Activated T-cell treated with anti-CD3 and anti-CD28 coated beads, Interleukin-2, amount 50 U/mL, for 4 hours (primary cell): ENCODE measurements around the gene CD24. TPM values are rescaled to one million over a fixed set of nuclear protein-coding genes. Genes with fewer than 3 reads are reported as not detected.
"Not testable (repeated sequence)": the region's sequence is repeated elsewhere in the genome, so short reads cannot be mapped to it uniquely, and the experiment has no call there.

Experiments used
- ATAC-seq, 2 donors: fragments of 200-7000 bp; cut with Tn5 transposase; one replicate each; pipeline ENCODE4 v1.10.0; 2021
- DNase-seq: peaks from one replicate; pipeline ENCODE4 v3.0.0-alpha.2; 2020
- H3K27me3 Mint-ChIP-seq: one replicate; pipeline ENCODE4 v1.8.0; 2021; ENCODE audit warnings: low read depth, mixed read lengths
- H3K36me3 Mint-ChIP-seq: one replicate; pipeline ENCODE4 v1.8.0; 2022; ENCODE audit warnings: mixed read lengths; ENCODE audit not compliant: insufficient read depth
- H3K4me1 Mint-ChIP-seq: one replicate; pipeline ENCODE4 v1.8.0; 2021; ENCODE audit warnings: low read depth, mixed read lengths
- H3K4me3 Mint-ChIP-seq: one replicate; pipeline ENCODE4 v1.8.0; 2021; ENCODE audit warnings: mild to moderate bottlenecking, moderate library complexity, mixed read lengths
- H3K9me3 Mint-ChIP-seq: one replicate; pipeline ENCODE4 v1.8.0; 2021; ENCODE audit warnings: mixed read lengths
- total RNA-seq, 3 donors: library from RNA; stranded (reverse); gene quantifications; one replicate each; pipeline ENCODE4 v1.2.1, GENCODE V29; 2021

The CD24 gene
- total RNA-seq = 1 to 10 TPM; 1.7 to 2.3 (median 1.7) TPM

GRCh38 chr6:106974336-106974998 is at the start of gene CD24:
Gene CD24 (minus strand): TSS chr6:106974729. CDS start chr6:106974646, 83 bp downstream.
- H3K4me1 Mint-ChIP-seq = peaks cover 12% of the 10 kb centered on the region
- H3K4me3 Mint-ChIP-seq = peak within 1 kb of the TSS; percentile 77
- no peaks in the 10 kb centered on the region for H3K36me3 Mint-ChIP-seq
- ATAC-seq (peak; percentile 39 to 40), DNase-seq (peak; percentile 18)
- no peaks in the 10 kb centered on the region for H3K9me3 Mint-ChIP-seq
- H3K27me3 Mint-ChIP-seq = peaks cover 61% of the 10 kb centered on the region

GRCh38 chr6:107021446-107022185 is 47.1 kb upstream of the CD24 start:
- Mint-ChIP-seq H3K4me1 (no peaks in the 10 kb centered on the region), H3K9me3 (no peaks in the 10 kb centered on the region), H3K27me3 (no peaks in the 10 kb centered on the region), H3K4me3 (no peak overlapping the region), H3K36me3 (no peaks in the 10 kb centered on the region)
- DNase-seq = no peak
- ATAC-seq = no peak

- Mint-ChIP-seq H3K9me3 (no peaks in the 10 kb centered on the region), H3K36me3 (no peaks in the 10 kb centered on the region), H3K4me1 (no peaks in the 10 kb centered on the region), H3K4me3 (no peak overlapping the region), H3K27me3 (no peaks in the 10 kb centered on the region)
- ATAC-seq (no peak), DNase-seq (no peak)
These were observed 45.7 kb upstream of the CD24 start for GRCh38 chr6:107020239-107020638.

- not testable (repeated sequence) for H3K4me3 Mint-ChIP-seq, H3K36me3 Mint-ChIP-seq, H3K4me1 Mint-ChIP-seq, H3K9me3 Mint-ChIP-seq, DNase-seq, H3K27me3 Mint-ChIP-seq, ATAC-seq
These were observed 45.1 kb upstream of the CD24 start for GRCh38 chr6:107019628-107020027.

- Mint-ChIP-seq H3K27me3 (no peaks in the 10 kb centered on the region), H3K36me3 (no peaks in the 10 kb centered on the region), H3K4me3 (no peak overlapping the region), H3K9me3 (no peaks in the 10 kb centered on the region), H3K4me1 (no peaks in the 10 kb centered on the region)
- no peak for DNase-seq
- ATAC-seq = no peak
These were observed 44.5 kb upstream of the CD24 start for GRCh38 chr6:107019047-107019446.

- no peaks in the 10 kb centered on the region for H3K4me1 Mint-ChIP-seq
- no peaks in the 10 kb centered on the region for H3K36me3 Mint-ChIP-seq
- H3K9me3 Mint-ChIP-seq = no peaks in the 10 kb centered on the region
- ATAC-seq (no peak), DNase-seq (no peak)
- no peak overlapping the region for H3K4me3 Mint-ChIP-seq
- H3K27me3 Mint-ChIP-seq = no peaks in the 10 kb centered on the region
These were observed 35.0 kb upstream of the CD24 start for GRCh38 chr6:107009499-107009898.

- Mint-ChIP-seq H3K27me3 (no peaks in the 10 kb centered on the region), H3K4me3 (no peak overlapping the region), H3K9me3 (no peaks in the 10 kb centered on the region), H3K4me1 (peaks cover 2% of the 10 kb centered on the region), H3K36me3 (no peaks in the 10 kb centered on the region)
- ATAC-seq (peak; percentile 43 to 51), DNase-seq (peak; percentile 25)
These were observed 23.0 kb upstream of the CD24 start for GRCh38 chr6:106997392-106998158.

GRCh38 chr6:106995640-106996039 is 21.1 kb upstream of the CD24 start:
- ATAC-seq (no peak), DNase-seq (no peak)
- peaks cover 2% of the 10 kb centered on the region for H3K4me1 Mint-ChIP-seq
- H3K27me3 Mint-ChIP-seq = no peaks in the 10 kb centered on the region
- H3K36me3 Mint-ChIP-seq = no peaks in the 10 kb centered on the region
- no peak overlapping the region for H3K4me3 Mint-ChIP-seq
- no peaks in the 10 kb centered on the region for H3K9me3 Mint-ChIP-seq

- not testable (repeated sequence) for H3K9me3 Mint-ChIP-seq, DNase-seq, H3K4me1 Mint-ChIP-seq, ATAC-seq, H3K4me3 Mint-ChIP-seq, H3K27me3 Mint-ChIP-seq, H3K36me3 Mint-ChIP-seq
These were observed 15.2 kb upstream of the CD24 start for GRCh38 chr6:106989737-106990136.

GRCh38 chr6:106988664-106989063 is 14.1 kb upstream of the CD24 start:
- no peak for ATAC-seq
- H3K4me3 Mint-ChIP-seq = no peak overlapping the region
- H3K9me3 Mint-ChIP-seq = no peaks in the 10 kb centered on the region
- H3K27me3 Mint-ChIP-seq = peaks cover 9% of the 10 kb centered on the region
- DNase-seq = no peak
- H3K4me1 Mint-ChIP-seq = no peaks in the 10 kb centered on the region
- no peaks in the 10 kb centered on the region for H3K36me3 Mint-ChIP-seq

- Mint-ChIP-seq H3K4me3 (no peak overlapping the region), H3K9me3 (no peaks in the 10 kb centered on the region), H3K4me1 (no peaks in the 10 kb centered on the region), H3K27me3 (peaks cover 40% of the 10 kb centered on the region), H3K36me3 (no peaks in the 10 kb centered on the region)
- no peak for ATAC-seq
- no peak for DNase-seq
These were observed 7.4 kb upstream of the CD24 start for GRCh38 chr6:106981926-106982325.

GRCh38 chr6:106980926-106981325 is 6.4 kb upstream of the CD24 start:
- ATAC-seq = no peak
- no peak for DNase-seq
- Mint-ChIP-seq H3K9me3 (no peaks in the 10 kb centered on the region), H3K4me3 (no peak overlapping the region), H3K36me3 (no peaks in the 10 kb centered on the region), H3K4me1 (no peaks in the 10 kb centered on the region), H3K27me3 (peaks cover 47% of the 10 kb centered on the region)

- Mint-ChIP-seq H3K9me3 (no peaks in the 10 kb centered on the region), H3K27me3 (peaks cover 46% of the 10 kb centered on the region)
- peak; percentile 55 to 63 for ATAC-seq
These were observed 4.9 kb upstream of the CD24 start for GRCh38 chr6:106979435-106979884.

GRCh38 chr6:106977246-106977645 is 2.7 kb upstream of the CD24 start:
- Mint-ChIP-seq H3K36me3 (no peaks in the 10 kb centered on the region), H3K4me1 (peaks cover 12% of the 10 kb centered on the region), H3K4me3 (no peak overlapping the region), H3K9me3 (no peaks in the 10 kb centered on the region), H3K27me3 (peaks cover 60% of the 10 kb centered on the region)
- ATAC-seq = no peak
- no peak for DNase-seq

More at GRCh38 chr6:106979435-106979884, 4.9 kb upstream of the CD24 start:
- Mint-ChIP-seq H3K4me1 (peaks cover 4% of the 10 kb centered on the region), H3K4me3 (no peak overlapping the region), H3K36me3 (no peaks in the 10 kb centered on the region)
- peak; percentile 72 for DNase-seq
